HT1080 (cell line): ENCODE measurements around the gene KRT33B. TPM values are rescaled to one million over a fixed set of nuclear protein-coding genes. Genes with fewer than 3 reads are reported as not detected.
A peak's percentile ranks its signal among the peaks of the same experiment; 100 is the strongest.
"Not testable (repeated sequence)": the region's sequence is repeated elsewhere in the genome, so short reads cannot be mapped to it uniquely, and the experiment has no call there.

Experiments used
- DNase-seq: peaks from one replicate; pipeline ENCODE4 v3.0.0-alpha.2; 2015; ENCODE audit warnings: low read depth
- polyA plus RNA-seq, 2 experiments: library from polyadenylated mRNA; depleted of rRNA; stranded (reverse); fragments of >200 nt; gene quantifications; 2 replicates each; pipeline ENCODE4 v1.2.3, GENCODE V29; 2015
- total RNA-seq: library from RNA; depleted of rRNA; stranded (reverse); fragments of >200 nt; shearing (Covaris generic); gene quantifications from 2 replicates; pipeline ENCODE4 v1.2.3, GENCODE V29; 2014; rRNA removed

The KRT33B gene
- not detected in 2 replicates for total RNA-seq
- not detected in 2 replicates for polyA plus RNA-seq (2015; cell fraction: cytosol; rRNA removed)
- polyA plus RNA-seq (2015; cell fraction: nucleus; rRNA removed) = not detected in 2 replicates

GRCh38 chr17:41369713-41370112, at the start of gene KRT33B:
Gene KRT33B (minus strand): TSS chr17:41369813. CDS start chr17:41369750, 63 bp downstream.
- DNase-seq = no peak

DNA sequence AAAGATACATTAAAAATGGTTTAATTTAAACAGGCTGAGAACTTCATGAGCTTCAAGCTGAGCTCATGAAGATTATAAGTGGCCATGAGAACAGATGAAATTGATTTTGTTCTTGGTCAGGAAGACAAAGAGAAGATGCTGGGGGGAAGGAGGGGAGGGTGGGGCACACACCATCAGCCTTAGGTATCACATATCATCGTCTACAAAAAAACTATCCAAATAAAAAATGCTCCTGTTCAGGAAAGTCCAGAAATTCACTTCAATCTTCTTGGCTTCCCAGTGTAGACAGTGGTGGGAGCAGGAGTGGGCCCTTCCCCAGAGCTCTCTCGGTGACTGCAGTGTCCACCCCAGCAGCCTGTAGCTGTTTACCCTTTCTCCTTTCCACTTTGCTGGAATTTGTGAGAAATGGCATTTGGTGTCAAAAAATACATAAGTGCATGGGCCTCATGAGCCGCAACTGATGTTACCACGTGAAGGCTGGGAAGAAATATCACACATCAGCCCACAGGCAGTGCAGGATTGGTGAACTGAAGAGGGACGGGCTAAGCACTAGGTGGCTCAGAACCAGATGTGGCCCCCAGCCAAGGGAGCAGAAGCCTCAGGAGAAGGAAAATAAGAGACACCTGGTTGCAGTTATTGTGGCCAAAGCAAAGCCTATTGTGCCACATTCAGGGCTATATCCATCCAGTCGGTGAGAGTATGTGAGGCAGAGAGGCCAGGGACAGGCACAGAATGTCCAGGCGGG, 48.7 kb upstream of the KRT33B start:
- DNase-seq = no peak

DNA sequence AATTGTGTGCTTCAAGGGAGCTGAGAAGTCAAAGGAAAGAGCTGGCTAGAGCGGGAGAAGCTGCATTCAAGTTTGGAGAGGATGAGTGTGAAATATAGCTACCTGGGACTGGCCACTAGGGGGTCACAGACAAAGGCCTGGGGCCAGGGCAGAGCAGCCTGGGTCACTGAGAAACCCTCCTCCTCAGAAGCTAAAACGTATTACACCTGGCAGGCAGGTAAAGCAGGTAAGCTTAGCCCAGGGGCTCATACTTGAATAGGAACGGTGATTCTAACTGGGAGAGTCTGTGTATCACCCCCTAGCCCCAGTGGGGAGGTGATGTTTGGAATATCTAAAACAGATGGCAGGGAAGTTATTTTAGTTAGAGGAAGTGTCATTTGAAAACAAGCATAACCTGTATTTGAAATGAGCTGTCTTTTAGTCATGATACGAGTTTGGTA, 48.0 kb upstream of the KRT33B start:
- DNase-seq = no peak

- DNase-seq = no peak
These were observed 47.5 kb upstream of the KRT33B start for GRCh38 chr17:41417127-41417526.

DNA sequence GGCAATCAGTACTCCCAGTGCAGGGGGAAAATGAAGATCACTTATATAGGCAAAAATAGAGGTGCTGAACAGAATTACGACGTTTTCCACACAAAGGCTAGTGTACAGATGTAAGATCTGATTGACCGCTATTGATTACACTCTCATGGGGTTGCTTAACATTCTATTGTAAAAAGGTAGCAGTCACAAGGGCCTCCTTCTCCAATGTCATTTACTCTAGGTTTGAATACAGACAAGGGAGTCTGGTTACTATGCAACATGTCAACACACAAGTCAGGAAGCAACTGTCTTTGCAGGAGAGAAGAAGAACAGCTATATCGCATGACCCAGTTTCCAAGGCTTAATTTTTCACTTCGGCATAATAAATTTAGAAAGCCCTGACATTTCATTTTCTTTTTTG, 46.9 kb upstream of the KRT33B start:
- no peak for DNase-seq

DNA sequence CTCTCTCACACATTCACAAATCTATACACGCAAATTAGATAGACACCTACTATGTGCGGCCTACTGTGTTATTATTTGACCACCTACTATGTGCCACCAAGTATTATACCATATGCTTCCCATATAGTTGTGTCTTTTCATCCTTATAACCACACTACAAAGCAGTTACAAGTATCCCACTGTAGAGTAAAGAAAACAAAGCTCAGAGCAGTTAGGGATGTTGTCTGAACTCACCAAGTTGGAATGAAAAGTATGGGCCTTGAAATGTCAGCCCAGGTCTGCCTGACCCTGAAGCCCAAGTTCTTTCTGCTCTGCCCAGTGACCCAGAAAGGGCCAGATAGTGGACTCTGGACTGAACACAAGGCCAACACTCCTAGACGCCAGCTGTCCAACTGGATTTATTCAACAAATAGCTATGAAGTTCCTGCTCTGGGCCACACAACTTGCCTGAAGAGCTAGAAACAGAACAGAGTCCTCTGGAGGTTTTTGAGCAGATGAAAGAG, 46.3 kb upstream of the KRT33B start:
- DNase-seq = no peak

DNA sequence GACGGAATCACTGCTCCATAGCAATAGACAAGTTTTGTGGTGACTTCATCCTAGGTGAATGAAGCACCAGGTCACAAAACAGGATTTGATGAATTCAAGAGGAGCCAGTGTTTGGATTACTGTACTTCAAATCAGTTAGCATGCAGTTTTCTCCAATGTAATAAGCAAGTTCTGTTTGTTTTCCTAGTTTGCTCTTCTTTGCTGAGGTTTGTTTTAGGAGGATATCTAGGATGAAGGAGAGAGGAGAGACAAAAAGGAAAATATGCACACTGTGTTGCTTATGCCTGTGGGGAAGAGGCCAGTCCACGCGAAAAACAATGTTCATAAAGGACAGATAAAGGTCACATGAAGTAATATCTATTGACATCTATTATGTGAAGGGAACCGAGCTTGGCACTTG, 45.8 kb upstream of the KRT33B start:
- no peak for DNase-seq

- DNase-seq = no peak
These were observed 44.4 kb upstream of the KRT33B start for GRCh38 chr17:41413982-41414381.

DNA sequence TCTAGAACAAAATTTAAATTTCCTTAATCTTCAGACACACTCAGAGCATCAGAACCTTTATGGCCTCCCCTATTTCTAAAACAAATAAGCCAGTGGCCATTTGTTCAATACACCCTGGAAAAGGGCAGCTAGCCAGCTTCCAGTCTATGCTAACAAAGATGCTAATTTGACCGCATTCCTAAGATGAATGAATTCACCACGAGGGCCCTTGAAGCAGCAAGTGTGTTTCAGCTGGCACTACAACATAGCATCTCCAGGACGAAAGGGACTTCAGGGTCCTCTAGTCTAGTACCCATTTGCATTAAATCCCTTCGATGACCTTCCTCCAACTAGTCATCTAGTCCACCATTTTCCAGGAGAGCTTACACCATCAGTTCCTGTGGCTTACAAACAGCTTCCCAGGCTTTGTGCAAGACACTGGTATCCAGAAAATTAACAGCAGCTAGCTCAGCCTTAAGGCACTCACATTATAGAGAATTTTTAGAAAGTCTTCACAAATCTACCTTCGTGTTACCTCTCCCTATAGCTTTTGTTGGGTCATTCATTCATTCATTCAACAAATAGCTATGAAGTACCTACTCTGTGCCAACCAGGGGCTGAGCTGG, 43.8 kb upstream of the KRT33B start:
- no peak for DNase-seq

GRCh38 chr17:41411072-41411840, 41.6 kb upstream of the KRT33B start:
- no peak for DNase-seq

- DNase-seq = no peak
These were observed 37.6 kb upstream of the KRT33B start for GRCh38 chr17:41407226-41407625.

GRCh38 chr17:41406205-41406604, 36.6 kb upstream of the KRT33B start:
- peak; percentile 18 for DNase-seq

- peak; percentile 98 for DNase-seq
These were observed 34.5 kb upstream of the KRT33B start for GRCh38 chr17:41404024-41404671.

DNA sequence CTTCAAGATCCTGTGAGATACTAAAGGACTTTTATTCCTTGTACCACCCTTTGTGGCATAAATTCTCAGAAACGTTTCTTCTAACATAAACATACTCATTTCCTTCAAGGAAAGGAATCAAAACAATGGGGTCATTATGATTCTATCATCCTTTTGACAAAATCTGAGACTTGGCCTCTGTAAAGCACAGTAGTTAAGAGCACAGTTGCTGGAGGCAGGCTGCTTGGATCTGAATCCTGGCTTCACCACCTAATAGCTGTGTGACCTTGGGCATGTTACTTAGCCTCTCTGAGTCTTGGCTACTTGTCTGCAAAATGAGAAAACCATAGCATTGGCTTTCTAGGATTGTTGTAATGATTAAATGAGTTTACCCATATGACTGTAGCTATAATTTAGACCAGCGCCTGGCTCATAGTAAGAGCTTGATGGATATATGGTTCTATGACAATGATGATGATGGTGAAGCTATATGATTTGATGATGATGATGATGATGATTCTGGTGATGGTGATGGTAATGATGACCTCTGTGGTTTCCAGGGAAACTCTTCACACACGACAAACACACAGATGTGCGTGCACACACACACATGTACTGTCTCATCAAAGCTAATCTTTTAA, 33.9 kb upstream of the KRT33B start:
- peak; percentile 78 for DNase-seq

DNA sequence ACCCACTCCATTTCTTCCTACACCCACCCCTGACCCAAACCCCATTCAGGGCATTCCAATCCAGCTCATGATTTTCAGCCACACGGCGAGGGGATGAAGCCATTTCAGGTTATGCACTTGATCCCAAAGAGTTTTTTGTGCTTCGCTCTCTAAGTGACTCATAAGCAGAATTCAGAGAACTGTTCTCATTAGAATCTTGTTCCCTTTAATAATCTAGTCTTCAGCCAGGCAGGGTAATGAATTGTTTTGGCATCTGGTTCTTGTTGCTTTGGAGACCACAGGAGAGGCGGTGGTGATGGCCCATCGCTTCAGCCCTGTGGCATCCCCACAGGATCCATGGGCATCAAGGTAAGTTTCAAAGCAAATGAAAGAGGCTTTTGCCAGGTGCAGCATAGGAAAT, 32.5 kb upstream of the KRT33B start:
- no peak for DNase-seq

DNA sequence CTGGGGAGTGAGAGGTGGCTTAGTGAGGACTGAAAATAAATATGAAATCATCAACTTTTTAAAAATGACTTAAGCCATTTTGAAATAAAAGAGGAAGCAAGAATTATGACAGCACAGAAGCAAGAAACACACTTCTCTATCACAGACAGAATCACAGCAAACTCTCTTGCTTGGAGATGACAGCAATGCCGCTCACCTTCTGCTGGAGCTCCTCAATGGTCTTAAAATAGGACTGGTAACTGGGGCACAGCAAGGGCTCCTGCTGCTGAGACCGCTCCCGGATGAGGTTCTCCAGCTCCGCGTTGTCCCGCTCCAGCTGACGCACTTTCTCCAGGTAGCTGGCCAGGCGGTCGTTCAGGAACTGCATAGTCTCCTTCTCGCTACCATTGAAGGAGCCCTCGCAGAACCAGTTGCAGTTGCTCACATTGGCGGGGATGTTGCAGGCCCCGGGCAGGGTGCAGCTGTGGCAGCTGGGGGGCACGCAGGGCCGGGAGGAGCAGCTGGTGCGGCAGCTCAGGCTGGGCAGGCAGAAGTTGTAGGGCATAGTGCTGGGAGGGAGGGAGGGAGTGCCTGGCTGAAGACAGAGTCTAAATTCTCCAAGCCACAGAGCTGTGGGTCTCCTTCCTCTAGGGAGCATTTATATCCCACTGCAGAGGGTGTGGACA, 27.5 kb upstream of the KRT33B start, which contains the start of gene KRT31:
KRT31 (minus strand) TSS at position 613 of the 665 bp plus-strand sequence; CDS start at position 544, 69 bp downstream.
- no peak for DNase-seq

DNA sequence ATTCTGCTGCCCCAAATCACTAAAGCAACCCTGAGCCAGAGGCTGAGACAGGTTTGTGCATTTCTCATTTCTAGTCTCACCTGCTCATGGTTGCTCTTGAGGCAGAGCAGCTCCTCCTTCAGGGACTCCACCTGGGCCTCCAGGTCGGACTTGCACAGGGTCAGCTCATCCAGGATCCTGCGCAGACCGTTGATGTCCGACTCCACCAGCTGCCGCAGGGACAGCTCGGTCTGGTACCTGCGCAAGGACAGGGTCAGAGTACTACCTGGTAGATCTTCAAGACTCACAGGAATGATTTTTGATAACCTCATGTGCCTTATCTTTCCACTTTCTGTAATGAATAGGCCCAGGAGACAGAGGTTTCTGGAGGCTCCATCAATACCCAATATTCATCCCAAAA, 26.7 kb upstream of the KRT33B start:
- no peak for DNase-seq

DNA sequence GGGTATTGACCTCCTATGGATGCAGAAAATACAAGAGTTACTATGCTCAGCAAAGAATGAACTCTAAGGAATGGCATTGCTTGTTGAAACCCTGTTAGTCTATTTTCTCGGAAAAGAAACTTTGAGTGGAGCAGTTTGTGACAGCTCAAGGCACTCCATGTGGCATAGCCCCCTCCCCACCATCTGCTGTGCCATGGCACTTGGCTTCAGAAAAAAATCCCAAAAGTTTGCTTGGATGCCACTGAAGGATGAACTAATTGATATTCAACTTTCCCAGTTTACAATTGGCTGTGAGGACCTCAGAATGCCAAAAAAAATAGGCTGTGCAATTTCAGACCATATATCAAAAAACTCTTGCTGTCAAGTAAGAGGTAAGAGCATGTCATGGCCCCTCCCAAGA, 26.0 kb upstream of the KRT33B start:
- DNase-seq = no peak

DNA sequence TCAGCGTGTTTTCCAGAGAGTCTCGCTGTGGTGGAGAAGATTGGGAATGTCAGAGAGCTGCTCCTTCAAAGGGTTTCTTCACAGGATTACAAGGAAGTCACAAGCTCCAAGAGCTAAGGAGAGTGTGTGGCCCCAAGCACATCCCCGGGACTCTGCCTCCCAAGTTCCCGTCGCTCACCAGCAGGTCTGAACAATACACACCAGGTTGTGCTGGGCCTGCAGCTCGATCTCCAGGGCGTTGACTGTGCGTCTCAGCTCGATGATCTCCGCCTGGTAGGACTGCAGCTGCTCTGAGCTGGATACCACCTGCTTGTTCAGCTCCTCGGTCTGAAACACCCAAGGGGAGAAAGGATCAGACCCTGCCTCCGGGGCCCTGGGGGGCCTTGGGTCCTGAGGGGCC, 25.4 kb upstream of the KRT33B start:
- not testable (repeated sequence) for DNase-seq
